HG02678 (cell line): ENCODE measurements around the gene ZNF296.
A peak's percentile ranks its signal among the peaks of the same experiment; 100 is the strongest.

Source experiments
- ATAC-seq: cut with Tn5 transposase; IDR thresholded peaks from one replicate; pipeline ENCODE4 v1.9.1; 2021; ENCODE audit warnings: mild to moderate bottlenecking, moderate library complexity; ENCODE audit not compliant: unreplicated experiment

The ZNF296 gene

DNA sequence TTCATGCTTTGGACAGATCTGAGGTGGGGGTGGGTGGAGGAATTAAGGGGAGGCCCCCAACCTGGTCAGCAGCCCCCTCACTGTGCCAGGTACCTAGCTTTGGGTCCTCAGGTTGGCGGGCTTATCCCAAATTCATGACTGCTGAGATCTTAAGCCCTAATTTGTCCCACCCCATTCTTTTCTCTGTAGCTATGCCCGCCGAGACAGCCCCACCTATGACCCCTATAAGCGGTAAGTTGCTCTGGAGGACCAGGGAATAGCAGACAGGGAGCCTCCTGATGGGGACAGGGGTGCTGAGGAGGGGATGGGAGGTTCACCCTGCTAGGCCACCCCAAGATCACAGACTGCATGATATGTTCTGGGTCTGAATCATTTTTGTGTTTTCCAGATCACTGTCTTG lies 14.3 kb downstream of the ZNF296 start:
- no peak for ATAC-seq

DNA sequence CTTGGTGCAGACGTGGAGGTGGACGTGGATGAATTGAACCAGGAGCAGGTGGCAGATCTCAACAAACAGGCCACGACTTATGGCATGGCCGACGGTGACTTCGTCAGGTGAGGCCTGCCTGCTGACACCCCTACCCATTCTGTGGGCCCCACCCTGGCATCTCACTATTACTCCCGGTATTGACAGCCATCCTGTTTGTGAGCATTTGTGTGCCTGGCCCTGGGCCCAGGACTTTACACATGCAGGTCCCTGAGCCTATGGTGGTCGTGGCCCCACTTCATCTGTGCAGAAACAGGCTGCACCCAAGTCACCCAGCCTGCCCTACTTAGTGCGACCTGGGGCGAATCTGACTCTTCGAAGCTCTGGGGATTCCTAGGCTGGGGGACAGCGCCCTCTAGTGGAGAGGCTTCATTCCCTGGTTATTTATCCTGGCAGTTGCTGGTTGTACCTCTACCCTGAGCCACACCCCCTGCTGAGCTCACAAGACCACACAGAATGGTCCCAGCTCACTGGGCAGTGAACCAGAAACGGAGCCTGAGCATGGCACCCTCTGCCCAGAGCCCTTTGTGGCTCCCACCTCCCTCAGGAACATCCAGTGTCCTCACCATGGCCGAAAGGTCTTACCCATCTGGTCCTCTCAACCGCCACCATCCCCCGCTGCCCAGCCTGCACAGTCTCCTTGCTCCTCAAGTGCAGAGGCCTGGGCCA lies 16.9 kb downstream of the ZNF296 start:
- no peak for ATAC-seq

DNA sequence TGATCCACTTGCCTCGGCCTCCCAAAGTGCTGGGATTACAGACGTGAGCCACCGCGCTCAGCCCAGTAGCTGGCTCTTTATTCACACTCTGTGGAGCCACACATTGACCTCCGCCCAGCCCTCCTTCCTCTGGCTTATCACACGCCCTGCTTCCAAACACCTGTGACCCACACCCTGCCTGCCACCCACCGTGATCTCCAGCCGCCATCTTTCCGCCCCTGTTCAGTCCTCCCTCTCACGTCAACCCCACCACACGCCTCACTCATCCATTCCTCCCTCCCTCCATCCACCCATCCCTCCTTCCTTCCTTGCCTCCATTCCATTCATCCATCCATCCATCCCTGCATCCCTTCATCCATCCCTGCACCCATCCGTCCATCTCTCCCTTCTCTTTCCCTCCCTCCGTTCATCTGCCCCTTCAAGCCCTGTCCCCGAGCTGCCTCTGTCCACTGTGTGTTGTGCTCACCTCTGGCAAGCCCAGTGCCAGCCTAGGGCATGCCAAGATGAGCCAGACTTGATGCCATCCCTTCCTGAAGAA lies 17.6 kb downstream of the ZNF296 start:
- ATAC-seq = no peak

DNA sequence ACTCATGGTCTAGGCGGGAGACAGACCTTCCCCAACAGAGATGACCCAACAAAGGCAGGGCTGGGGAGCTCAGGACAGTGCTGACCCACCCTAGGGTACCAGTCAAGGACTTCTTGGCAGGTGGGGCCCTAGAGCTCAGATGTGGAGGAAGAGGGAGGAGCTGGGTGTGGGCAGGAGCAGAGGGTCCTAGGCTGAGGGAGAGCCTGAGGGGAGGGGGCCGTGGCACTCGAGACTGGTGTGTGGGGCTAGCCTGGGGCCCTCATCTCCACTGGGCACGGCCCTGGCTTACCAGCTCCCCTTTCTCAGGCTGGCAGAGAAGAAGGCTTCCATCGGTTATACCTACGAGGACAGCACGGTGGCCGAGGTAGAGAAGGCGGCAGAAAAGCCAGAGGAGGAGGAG lies 18.8 kb downstream of the ZNF296 start:
- ATAC-seq = no peak

DNA sequence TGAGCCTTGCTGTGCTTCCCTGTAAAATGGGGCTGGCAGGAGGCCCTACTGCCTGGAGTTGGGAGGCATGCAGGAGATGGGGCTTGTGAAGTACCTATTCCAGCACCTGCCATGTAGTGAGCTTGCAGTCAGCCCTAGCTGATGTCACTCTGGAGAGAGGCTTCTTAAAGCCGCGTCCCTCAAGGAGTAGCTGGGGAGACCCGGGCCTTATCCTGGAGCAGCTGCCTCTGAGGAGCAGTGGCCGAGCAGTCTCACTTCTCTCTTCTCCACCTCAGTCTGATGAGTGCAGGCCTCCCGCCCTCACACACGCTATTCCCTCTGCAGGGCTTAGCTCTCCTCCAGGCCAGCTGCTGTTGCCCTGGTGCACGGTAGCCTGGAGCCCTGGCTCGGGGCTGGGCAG lies 19.4 kb downstream of the ZNF296 start:
- ATAC-seq = no peak

DNA sequence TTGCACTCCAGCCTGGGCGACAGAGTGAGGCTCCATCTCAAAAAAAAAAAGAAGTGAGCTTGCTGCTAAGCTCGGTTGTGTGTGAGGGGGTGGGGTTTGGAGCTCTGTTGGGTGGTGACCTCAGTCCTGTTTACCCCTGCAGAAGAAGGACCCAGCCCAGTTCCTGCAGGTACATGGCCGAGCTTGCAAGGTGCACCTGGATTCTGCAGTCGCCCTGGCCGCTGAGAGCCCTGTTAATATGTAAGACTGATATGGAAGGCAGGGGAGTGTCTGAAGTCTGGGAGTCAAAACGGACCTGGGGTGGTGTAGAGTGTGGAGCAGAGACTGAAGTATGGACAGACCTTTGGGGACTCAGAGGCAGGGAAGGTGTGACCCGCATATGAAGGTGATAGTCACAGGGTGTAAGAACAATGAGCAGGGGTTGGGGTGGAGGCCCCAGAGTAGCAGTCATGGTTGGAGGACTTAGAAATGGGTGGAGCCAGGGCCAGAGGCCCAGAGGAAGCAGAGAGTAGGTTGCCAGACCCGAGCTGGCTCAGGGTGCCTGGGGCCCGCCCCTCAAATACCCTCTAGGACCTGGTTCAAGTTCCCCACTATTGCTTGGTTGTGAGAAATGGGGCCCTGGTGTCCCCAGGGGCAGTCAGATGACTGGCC lies 24.2 kb downstream of the ZNF296 start:
- no peak for ATAC-seq

DNA sequence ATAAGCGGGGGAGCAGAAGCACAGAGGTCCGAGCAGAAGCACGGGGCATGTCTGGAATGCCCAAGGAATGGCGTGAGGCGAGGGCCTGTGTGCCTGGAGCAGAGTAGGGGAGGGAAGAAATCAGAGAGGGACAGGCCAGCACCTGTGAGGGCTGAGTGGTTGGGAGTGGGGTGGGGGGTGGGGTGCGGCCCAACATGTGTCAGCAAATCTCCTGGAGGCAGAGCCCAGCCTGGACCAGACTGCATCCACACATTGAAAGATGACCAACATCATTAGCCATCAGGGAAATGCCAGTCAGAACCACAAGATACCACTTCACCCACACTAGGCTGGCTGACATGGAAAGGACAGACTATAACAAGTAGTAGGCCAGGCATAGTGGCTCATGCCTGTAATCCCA lies 26.2 kb downstream of the ZNF296 start:
- ATAC-seq = no peak

DNA sequence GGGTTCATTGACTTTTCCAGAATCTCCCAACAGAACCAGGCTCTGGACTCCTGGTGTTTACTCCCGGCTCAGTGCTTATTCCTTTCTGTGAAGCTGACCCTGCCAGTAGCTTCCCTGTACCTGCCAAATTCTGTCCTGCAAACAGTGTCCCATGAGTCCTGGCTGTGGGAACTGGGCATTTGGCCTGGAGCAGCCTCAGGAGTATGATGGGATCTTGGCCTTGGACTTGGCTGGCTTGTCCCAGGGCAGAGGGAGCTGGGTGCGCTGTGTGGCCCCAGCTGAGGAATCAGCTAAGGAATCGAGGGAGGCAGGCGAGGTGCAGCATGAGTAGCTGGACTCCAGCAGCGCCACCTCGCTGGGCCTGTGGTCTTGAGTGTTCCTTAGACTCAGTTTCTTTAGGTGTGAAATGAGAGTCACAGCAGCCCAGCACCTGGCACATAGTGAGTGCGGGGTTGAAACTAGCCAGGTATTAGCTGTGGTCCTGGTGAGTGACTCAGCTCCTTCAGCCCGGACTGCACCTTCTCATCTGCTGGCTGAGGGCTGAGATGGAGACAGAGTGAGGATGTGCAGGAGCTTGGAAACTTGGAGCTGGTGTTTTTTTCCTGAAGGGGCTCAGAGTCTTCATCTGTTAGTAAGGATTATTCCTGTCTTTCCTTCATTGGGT lies 27.1 kb downstream of the ZNF296 start:
- no peak for ATAC-seq

DNA sequence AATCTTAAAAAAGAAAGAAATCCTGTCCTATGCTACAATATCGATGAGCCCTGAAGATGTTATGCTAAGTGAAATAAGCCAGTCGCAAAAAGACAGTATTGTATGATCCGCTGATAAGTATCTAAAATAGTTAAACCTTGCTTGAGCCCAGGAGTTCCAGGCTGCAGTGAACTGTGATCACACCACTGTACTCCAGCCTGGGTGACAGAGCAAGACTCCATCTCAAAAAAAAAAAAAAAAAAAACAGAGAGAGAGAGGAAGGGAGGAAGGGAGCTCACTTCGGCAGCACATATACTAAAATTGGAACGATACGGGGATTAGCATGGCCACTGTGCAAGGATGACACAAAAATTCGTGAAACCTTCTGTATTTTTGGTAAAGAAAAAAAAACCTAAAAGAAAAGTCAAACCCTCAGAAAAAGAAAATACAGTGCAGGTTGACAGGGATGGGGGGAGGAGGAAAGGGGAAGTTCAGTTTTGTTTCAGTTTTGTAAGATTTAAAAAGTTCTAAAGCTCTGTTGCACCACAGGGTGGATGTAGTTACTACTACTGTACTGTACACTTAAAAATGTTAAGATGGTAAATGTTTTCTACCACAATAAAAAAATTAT lies 29.0 kb downstream of the ZNF296 start:
- peak; percentile 62 for ATAC-seq

DNA sequence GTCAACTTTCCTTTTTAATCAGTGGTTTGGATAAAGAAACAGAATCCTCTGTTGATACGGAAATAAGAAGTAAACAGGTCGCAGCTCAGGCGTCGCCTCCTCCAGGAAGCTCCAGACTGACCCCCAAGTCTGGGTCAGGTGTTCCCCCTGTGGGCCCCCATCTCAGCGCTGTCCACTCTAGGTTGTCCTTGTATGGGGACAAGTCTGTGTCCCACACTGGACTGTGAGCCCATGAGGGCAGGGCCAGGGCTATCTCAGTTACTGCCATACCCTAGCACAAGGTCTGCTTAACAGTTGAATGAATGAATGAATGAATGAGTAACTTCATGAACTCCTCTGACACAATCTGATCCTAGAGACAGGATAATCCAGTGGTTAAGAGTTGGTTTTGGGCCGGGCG lies 29.9 kb downstream of the ZNF296 start:
- ATAC-seq = no peak

DNA sequence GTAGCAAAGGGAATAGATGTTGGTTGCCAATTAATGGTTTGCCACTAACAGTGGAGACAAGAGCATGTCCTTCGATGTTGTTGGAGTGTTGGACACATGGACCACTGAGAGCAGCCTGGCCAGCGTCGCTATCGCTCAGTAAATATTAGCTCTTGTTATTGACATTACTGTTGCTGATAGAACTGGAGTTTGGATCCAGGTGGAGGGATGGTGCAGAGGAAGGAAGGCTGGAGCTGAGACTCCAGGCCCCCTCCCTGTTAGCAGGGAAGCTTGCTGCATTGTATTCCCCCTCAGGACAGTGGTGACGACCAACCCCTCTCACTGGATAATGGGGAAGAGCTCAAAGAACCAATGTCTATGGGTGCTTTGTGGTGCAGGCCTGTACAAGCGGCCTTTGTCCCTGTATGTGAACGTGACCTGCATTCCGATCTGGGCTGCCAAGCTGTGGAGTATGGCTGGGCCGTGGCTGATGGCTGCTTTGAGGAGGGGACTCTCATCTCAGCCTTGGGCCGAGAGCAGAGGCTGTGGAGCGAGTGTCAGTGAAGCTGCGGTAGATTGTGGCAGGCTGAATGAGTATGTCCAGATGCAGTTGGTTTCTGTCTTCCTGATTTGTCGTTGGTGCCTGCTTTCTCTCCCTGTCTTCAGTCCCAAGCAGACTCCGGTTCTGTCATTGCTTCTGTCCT lies 30.5 kb downstream of the ZNF296 start:
- no peak for ATAC-seq

DNA sequence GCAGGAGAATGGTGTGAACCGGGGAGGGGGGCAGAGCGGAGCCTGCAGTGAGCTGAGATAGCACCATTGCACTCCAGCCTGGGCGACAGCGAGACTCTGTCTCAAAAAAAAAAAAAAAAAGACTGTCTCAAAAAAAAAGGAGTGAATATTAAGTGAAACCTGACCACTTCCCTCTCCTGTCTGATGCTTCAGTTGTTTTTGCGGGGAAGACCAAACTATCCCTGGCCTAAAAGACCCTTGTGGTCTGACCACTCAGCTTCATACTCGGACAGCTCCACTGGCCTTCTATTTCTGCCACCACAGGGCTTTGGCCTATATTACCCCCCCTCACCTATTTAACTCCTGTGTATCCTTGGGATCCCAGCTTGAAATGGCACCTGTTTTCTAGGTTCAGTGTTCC lies 35.2 kb downstream of the ZNF296 start:
- ATAC-seq = no peak

DNA sequence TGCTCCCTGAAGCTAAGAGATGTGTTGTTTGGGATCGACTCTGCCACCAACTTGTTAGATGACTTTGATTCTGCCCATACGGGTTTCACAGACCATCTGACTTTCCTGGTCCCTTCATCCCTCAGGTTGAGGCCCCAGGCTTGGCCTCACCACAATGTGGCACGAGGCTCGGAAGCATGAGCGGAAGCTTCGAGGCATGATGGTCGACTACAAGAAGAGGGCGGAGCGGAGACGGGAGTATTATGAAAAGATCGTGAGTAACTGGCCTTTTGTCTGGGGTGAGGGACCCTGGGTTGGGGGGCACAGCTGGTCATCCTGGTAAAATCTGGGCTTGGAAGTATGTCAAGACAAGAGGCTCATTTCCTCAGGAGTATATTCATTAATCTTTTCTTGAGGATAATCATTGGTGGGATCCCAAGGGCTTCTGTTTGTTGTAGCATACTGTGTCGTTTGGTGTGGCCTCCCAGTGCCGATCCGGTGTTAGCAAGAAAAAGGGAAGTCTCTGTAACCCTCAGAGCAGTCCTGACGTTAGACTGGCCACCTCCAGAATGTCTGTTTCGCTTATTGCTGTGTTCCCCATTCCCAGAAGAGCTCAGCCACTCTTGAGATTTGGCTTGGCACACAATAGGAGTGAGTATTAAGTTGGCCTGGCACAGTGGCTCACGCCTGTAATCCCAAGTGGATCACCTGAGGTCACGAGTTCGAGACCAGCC lies 36.1 kb downstream of the ZNF296 start:
- ATAC-seq = no peak

DNA sequence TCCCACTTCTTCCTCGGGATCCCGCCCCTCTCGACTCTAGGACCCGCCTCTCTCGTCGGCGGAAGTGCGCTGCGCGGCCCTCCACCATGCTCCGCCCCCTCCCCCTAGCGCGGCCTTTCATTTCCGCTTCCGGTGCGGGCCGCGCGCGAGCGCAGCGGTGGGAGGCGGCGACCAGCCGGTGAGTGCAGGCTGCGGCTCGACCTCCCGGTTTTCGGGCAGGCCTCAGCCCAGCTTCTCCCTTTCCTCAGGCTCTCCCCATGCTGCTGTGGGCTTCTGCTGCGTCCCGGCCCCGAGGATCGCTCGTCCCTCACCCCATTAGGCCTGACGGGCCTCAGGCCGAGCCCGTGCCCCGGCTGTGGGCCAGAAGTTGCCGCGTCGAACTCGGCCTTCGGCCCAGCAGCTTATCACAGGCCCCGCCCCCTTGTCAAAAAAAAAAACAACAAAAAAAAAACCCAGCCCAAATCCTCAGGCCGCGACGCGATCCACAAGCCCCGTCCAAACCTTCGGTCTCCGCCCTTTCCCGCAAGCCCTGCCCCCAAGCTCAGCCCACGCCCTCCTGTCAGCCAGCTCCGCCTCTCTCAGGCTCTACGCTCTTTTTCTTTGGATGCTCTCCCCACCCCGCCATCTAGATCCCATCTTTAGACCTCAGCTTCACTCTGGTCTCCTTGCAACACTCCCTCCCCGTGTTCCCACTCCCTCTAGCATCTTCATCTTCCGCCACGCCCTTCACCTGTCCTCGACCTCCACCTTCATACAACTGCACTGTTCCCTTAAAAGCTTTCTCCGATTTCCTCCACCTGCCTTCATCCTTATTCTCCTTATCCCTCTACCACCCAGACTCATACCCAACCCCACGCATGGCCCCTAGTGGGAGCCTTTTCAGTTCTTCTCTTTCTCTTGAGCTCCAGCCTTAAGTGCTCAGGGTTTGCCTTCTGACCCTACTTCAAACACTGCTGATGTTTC lies 37.1 kb downstream of the ZNF296 start, which contains the start of gene CLASRP:
CLASRP (plus strand) TSS at position 115 of the 963 bp plus-strand sequence. CDS start 1,168 bp downstream, outside the sequence.
- ATAC-seq = peak; percentile 82

DNA sequence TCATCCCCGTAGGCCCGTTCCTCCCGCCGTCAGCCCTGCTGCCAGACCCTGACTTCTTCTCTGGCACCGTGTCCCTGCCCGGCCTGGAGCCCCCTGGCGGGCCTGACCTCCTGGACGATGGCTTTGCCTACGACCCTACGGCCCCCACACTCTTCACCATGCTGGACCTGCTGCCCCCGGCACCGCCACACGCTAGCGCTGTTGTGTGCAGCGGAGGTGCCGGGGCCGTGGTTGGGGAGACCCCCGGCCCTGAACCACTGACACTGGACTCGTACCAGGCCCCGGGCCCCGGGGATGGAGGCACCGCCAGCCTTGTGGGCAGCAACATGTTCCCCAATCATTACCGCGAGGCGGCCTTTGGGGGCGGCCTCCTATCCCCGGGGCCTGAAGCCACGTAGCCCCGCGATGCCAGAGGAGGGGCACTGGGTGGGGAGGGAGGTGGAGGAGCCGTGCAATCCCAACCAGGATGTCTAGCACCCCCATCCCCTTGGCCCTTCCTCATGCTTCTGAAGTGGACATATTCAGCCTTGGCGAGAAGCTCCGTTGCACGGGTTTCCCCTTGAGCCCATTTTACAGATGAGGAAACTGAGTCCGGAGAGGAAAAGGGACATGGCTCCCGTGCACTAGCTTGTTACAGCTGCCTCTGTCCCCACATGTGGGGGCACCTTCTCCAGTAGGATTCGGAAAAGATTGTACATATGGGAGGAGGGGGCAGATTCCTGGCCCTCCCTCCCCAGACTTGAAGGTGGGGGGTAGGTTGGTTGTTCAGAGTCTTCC lies 38.7 kb downstream of the ZNF296 start:
- no peak for ATAC-seq

DNA sequence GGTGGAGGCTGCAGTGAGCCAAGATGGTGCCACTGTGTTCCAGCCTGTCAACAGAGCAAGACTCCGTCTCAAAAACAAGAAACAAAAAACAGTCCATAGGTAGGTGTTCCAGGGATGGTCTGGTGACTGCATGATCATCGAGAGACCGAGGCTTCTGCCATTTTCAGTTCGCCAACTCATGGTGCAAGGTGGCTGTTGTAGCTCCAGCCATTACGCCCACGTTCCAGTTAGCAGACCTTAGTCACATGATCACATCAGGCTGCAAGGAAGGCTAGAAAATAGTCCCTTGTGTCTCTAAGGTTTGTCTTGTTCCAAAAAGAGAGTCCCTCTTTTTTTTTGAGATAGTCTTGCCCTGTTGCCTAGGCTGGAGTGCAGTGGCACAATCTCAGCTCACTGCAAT lies 40.5 kb downstream of the ZNF296 start:
- no peak for ATAC-seq

DNA sequence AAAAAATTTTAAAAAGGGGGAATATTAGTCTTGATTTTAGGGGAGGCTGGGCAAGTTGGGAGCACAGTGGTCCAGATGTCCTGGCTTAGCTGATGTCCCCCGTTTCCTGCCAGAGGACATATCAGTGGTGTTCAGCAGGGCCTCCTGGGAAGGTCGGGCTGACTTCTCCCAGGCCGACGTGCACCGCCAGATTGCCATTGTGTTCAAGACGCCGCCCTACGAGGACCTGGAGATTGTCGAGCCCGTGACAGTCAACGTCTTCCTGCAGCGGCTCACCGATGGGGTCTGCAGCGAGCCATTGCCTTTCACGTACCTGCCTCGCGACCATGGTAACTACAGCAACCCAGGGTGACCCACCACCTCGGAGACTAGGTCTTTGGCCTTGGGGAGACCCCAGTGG lies 43.9 kb downstream of the ZNF296 start:
- ATAC-seq = no peak

DNA sequence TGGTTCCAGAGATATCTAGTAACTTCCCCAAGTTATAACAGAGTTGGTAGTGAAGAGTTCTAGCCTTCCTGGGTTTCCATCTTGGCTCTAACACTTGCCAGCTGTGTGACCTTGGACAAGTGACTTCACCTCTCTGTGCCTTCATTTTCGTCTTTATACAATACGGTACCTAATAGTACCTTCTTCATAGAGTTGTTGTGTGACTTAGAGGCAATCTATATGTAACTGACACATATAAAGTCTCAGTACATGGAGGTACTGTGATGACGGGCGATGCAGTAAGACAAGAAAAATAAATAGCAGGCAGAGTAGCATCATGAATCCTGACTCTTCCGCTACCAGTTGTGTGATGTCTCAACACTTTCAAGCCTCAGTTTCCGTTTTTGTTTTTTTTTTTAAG lies 45.5 kb downstream of the ZNF296 start:
- no peak for ATAC-seq
